Measurements from ENCODE around the gene MATR3.

MATR3 gene

GRCh38 chr5:139341187-139341688 is 47.7 kb downstream of the MATR3 start:
- peaks cover 46% of the 10 kb centered on the region for H3K79me2 ChIP-seq (ENCODE audit: control insufficient read depth, low read length)
- no peaks in the 10 kb centered on the region for H3K9me3 ChIP-seq (ENCODE audit: control insufficient read depth, insufficient read depth, low read length)
- H3F3A ChIP-seq (ENCODE audit: control insufficient read depth, insufficient read depth): peaks cover 19% of the 10 kb centered on the region
- H3K4me3 ChIP-seq (ENCODE audit: low read length): peak overlapping the region; percentile 92
- H3K4me1 ChIP-seq (ENCODE audit: control insufficient read depth, low read length): peaks cover 37% of the 10 kb centered on the region
- peak overlapping the region; percentile 89 for H3K4me2 ChIP-seq (ENCODE audit: low read length)
- TF ChIP-seq CTCF (IDR thresholded peaks at IDR 0.05; ENCODE audit: low read depth, low read length, poor library complexity, severe bottlenecking) (no peak), EZH2phosphoT487 (IDR thresholded peaks at IDR 0.05; ENCODE audit: borderline replicate concordance, low read length) (no peak)
- H3K36me3 ChIP-seq (ENCODE audit: control insufficient read depth, low read length): peaks cover 36% of the 10 kb centered on the region
- H3K27ac ChIP-seq (ENCODE audit: low read depth, low read length): peak overlapping the region; percentile 85
- peaks cover 19% of the 10 kb centered on the region for H4K20me1 ChIP-seq (ENCODE audit: control insufficient read depth, insufficient read depth, low read depth, low read length)
- H3K9me2 ChIP-seq (replicated peaks; ENCODE audit: control insufficient read depth, low read length): no peaks in the 10 kb centered on the region
- no peaks in the 10 kb centered on the region for H3K27me3 ChIP-seq (ENCODE audit: control insufficient read depth, low read length)

- Histone ChIP-seq H3F3A (ENCODE audit: control insufficient read depth, insufficient read depth) (peaks cover 13% of the 10 kb centered on the region), H3K4me3 (ENCODE audit: low read length) (peak within 1 kb of the TSS; percentile 92), H3K9me2 (replicated peaks; ENCODE audit: control insufficient read depth, low read length) (no peaks in the 10 kb centered on the region), H3K27me3 (ENCODE audit: control insufficient read depth, low read length) (no peaks in the 10 kb centered on the region), H4K20me1 (ENCODE audit: control insufficient read depth, insufficient read depth, low read depth, low read length) (peaks cover 19% of the 10 kb centered on the region), H3K27ac (ENCODE audit: low read depth, low read length) (peak within 1 kb of the TSS; percentile 85), H3K36me3 (ENCODE audit: control insufficient read depth, low read length) (peaks cover 42% of the 10 kb centered on the region), H3K4me1 (ENCODE audit: control insufficient read depth, low read length) (peaks cover 41% of the 10 kb centered on the region), H3K9me3 (ENCODE audit: control insufficient read depth, insufficient read depth, low read length) (no peaks in the 10 kb centered on the region), H3K79me2 (ENCODE audit: control insufficient read depth, low read length) (peaks cover 52% of the 10 kb centered on the region), H3K4me2 (ENCODE audit: low read length) (peak within 1 kb of the TSS; percentile 89)
- peak; percentile 80 for TF ChIP-seq CTCF (IDR thresholded peaks at IDR 0.05; ENCODE audit: low read depth, low read length, poor library complexity, severe bottlenecking)
- TF ChIP-seq EZH2phosphoT487 (IDR thresholded peaks at IDR 0.05; ENCODE audit: borderline replicate concordance, low read length): no peak
These were observed 48.3 kb downstream of the MATR3 start, which contains the start of gene PAIP2 for GRCh38 chr5:139341689-139342422. Gene PAIP2, plus strand, starts transcription at chr5:139341854. Its CDS starts 21,931 bp downstream, at chr5:139363785.

GRCh38 chr5:139342423-139342723 is 48.8 kb downstream of the MATR3 start:
- Histone ChIP-seq H3K4me3 (ENCODE audit: low read length) (peak overlapping the region; percentile 92), H3K4me1 (ENCODE audit: control insufficient read depth, low read length) (peaks cover 41% of the 10 kb centered on the region), H3K27me3 (ENCODE audit: control insufficient read depth, low read length) (no peaks in the 10 kb centered on the region), H3K9me2 (replicated peaks; ENCODE audit: control insufficient read depth, low read length) (no peaks in the 10 kb centered on the region), H3K9me3 (ENCODE audit: control insufficient read depth, insufficient read depth, low read length) (no peaks in the 10 kb centered on the region), H3K4me2 (ENCODE audit: low read length) (peak overlapping the region; percentile 89), H3K79me2 (ENCODE audit: control insufficient read depth, low read length) (peaks cover 57% of the 10 kb centered on the region), H3F3A (ENCODE audit: control insufficient read depth, insufficient read depth) (peaks cover 10% of the 10 kb centered on the region), H3K27ac (ENCODE audit: low read depth, low read length) (peak overlapping the region; percentile 85), H3K36me3 (ENCODE audit: control insufficient read depth, low read length) (peaks cover 44% of the 10 kb centered on the region), H4K20me1 (ENCODE audit: control insufficient read depth, insufficient read depth, low read depth, low read length) (peaks cover 19% of the 10 kb centered on the region)
- TF ChIP-seq EZH2phosphoT487 (IDR thresholded peaks at IDR 0.05; ENCODE audit: borderline replicate concordance, low read length) (no peak), CTCF (IDR thresholded peaks at IDR 0.05; ENCODE audit: low read depth, low read length, poor library complexity, severe bottlenecking) (no peak)

Measured in DOHH2 (cell line).